Limb (tissue), 2 donors: ENCODE data around the gene PDE6D.

Source experiments
- DNase-seq, 2 donors: peaks; one replicate each; pipeline ENCODE4 v3.0.0-alpha.2; 2016; ENCODE audit errors: extremely low spot score in 2 of 2

PDE6D gene

GRCh38 chr2:231683292-231684235 lies 97.5 kb downstream of the PDE6D start:
- no peak for DNase-seq

GRCh38 chr2:231682603-231683291 lies 98.3 kb downstream of the PDE6D start:
- no peak for DNase-seq
